H9 (cell line): ENCODE data around the gene C1QTNF6. TPM values are rescaled to one million over a fixed set of nuclear protein-coding genes. Genes with fewer than 3 reads are reported as not detected.

Experiments used
- DNase-seq: peaks from one replicate; pipeline ENCODE4 v3.0.0-alpha.2; 2017
- H2AFZ ChIP-seq: one replicate; pipeline ENCODE4 v1.6.1; 2013; ENCODE audit warnings: mild to moderate bottlenecking, low read length, control low read depth, moderate library complexity
- H2AK5ac ChIP-seq: 2 replicates; pipeline ENCODE4 v1.6.1; 2013; ENCODE audit warnings: low read length, control low read depth, mixed read lengths; ENCODE audit not compliant: insufficient read length
- H2BK120ac ChIP-seq: one replicate; pipeline ENCODE4 v1.6.1; 2013; ENCODE audit warnings: low read depth, mild to moderate bottlenecking, low read length, control low read depth, inconsistent platforms; ENCODE audit not compliant: poor library complexity, severe bottlenecking
- H2BK12ac ChIP-seq: 2 replicates; pipeline ENCODE4 v1.6.1; 2013; ENCODE audit warnings: low read length, control low read depth, mixed read lengths, low read depth; ENCODE audit not compliant: insufficient read length
- H2BK15ac ChIP-seq: 2 replicates; pipeline ENCODE4 v1.6.1; 2013; ENCODE audit warnings: low read depth, low read length, control low read depth
- H2BK20ac ChIP-seq: one replicate; pipeline ENCODE4 v1.6.1; 2013; ENCODE audit warnings: low read depth, mild to moderate bottlenecking, low read length, control low read depth, inconsistent platforms; ENCODE audit not compliant: poor library complexity, severe bottlenecking
- H2BK5ac ChIP-seq: 2 replicates; pipeline ENCODE4 v1.6.1; 2013; ENCODE audit warnings: low read length, control low read depth, mixed read lengths; ENCODE audit not compliant: insufficient read length
- H3K14ac ChIP-seq: 2 replicates; pipeline ENCODE4 v1.6.1; 2013; ENCODE audit warnings: low read length, control low read depth; ENCODE audit not compliant: insufficient read depth
- H3K18ac ChIP-seq: 2 replicates; pipeline ENCODE4 v1.6.1; 2013; ENCODE audit warnings: low read depth, mild to moderate bottlenecking, mixed read lengths, low read length, control low read depth; ENCODE audit not compliant: insufficient read length
- H3K23ac ChIP-seq: 2 replicates; pipeline ENCODE4 v1.6.1; 2013; ENCODE audit warnings: low read length, control low read depth, mixed read lengths, low read depth; ENCODE audit not compliant: insufficient read length
- H3K23me2 ChIP-seq: 2 replicates; pipeline ENCODE4 v1.6.1; 2013; ENCODE audit warnings: low read depth, mild to moderate bottlenecking, mixed read lengths, low read length, control low read depth; ENCODE audit not compliant: insufficient read length, poor library complexity, severe bottlenecking
- H3K27ac ChIP-seq: 2 replicates; pipeline ENCODE4 v1.5.1; 2013; ENCODE audit warnings: low read length, control low read depth, mixed read lengths, low read depth; ENCODE audit not compliant: insufficient read length
- H3K27me3 ChIP-seq: 2 replicates; pipeline ENCODE4 v1.6.1; 2013; ENCODE audit warnings: low read length, control low read depth, inconsistent platforms; ENCODE audit not compliant: insufficient read depth
- H3K4ac ChIP-seq: 2 replicates; pipeline ENCODE4 v1.6.1; 2013; ENCODE audit warnings: low read depth, mild to moderate bottlenecking, control low read depth, inconsistent platforms, low read length, moderate library complexity
- H3K4me1 ChIP-seq: 2 replicates; pipeline ENCODE4 v1.6.1; 2013; ENCODE audit warnings: low read length, control low read depth, inconsistent platforms; ENCODE audit not compliant: insufficient read depth
- H3K4me2 ChIP-seq: 2 replicates; pipeline ENCODE4 v1.6.1; 2013; ENCODE audit warnings: low read length, control low read depth, mixed read lengths; ENCODE audit not compliant: insufficient read length, insufficient read depth
- H3K56ac ChIP-seq: 2 replicates; pipeline ENCODE4 v1.6.1; 2013; ENCODE audit warnings: low read depth, mild to moderate bottlenecking, mixed read lengths, low read length, control low read depth; ENCODE audit not compliant: insufficient read length
- H3K79me1 ChIP-seq: 2 replicates; pipeline ENCODE4 v1.6.1; 2013; ENCODE audit warnings: low read depth, mild to moderate bottlenecking, moderate library complexity, low read length, control low read depth, inconsistent platforms; ENCODE audit not compliant: insufficient read depth, poor library complexity, severe bottlenecking
- H3K79me2 ChIP-seq: 2 replicates; pipeline ENCODE4 v1.6.1; 2013; ENCODE audit warnings: low read length, control low read depth, inconsistent platforms; ENCODE audit not compliant: insufficient read depth
- H3K9ac ChIP-seq: 2 replicates; pipeline ENCODE4 v1.6.1; 2013; ENCODE audit warnings: low read length, control low read depth, mixed read lengths; ENCODE audit not compliant: insufficient read length; ENCODE audit errors: extremely low read depth
- H3K9me3 ChIP-seq: one replicate; pipeline ENCODE4 v1.6.1; 2013; ENCODE audit warnings: low read depth, low read length, inconsistent platforms; ENCODE audit not compliant: control insufficient read depth
- H3T11ph ChIP-seq: one replicate; pipeline ENCODE4 v1.6.1; 2013; ENCODE audit warnings: mild to moderate bottlenecking, low read length, control low read depth, inconsistent platforms
- H4K20me1 ChIP-seq: one replicate; pipeline ENCODE4 v1.6.1; 2013; ENCODE audit not compliant: control insufficient read depth, insufficient read length, insufficient read depth
- H4K5ac ChIP-seq: 2 replicates; pipeline ENCODE4 v1.6.1; 2013; ENCODE audit warnings: low read depth, mild to moderate bottlenecking, mixed read lengths, low read length, control low read depth; ENCODE audit not compliant: insufficient read length
- H4K8ac ChIP-seq: replicated peaks from 2 replicates; pipeline ENCODE4 v1.6.1; 2013; ENCODE audit warnings: low read length, control low read depth, mixed read lengths, low read depth; ENCODE audit not compliant: insufficient read length
- H4K91ac ChIP-seq: 2 replicates; pipeline ENCODE4 v1.6.1; 2013; ENCODE audit warnings: low read depth, mild to moderate bottlenecking, moderate library complexity, mixed read lengths, low read length, control low read depth; ENCODE audit not compliant: insufficient read length
- H3K27ac Mint-ChIP-seq, 3 experiments: 2 replicates in 2 of 3; 3 replicates in 1 of 3; pipeline ENCODE4 v1.8.0; 2020 to 2021; ENCODE audit warnings: mixed read lengths in 3 of 3, mild to moderate bottlenecking in 1 of 3, moderate library complexity in 1 of 3
- H3K27me3 Mint-ChIP-seq: 2 replicates; pipeline ENCODE4 v1.8.0; 2021; ENCODE audit warnings: low read depth, mild to moderate bottlenecking, moderate library complexity, mixed read lengths
- H3K36me3 Mint-ChIP-seq, 3 experiments: 2 replicates in 2 of 3; 3 replicates in 1 of 3; pipeline ENCODE4 v1.8.0; 2020 to 2021; ENCODE audit warnings: low read depth in 3 of 3, mixed read lengths in 3 of 3; ENCODE audit not compliant: insufficient read depth in 1 of 3
- H3K4me1 Mint-ChIP-seq, 2 experiments: 2 replicates each; pipeline ENCODE4 v1.8.0; 2020; ENCODE audit warnings: mixed read lengths in 2 of 2
- H3K4me3 Mint-ChIP-seq, 2 experiments: 2 replicates in 1 of 2; 3 replicates in 1 of 2; pipeline ENCODE4 v1.8.0; 2020 to 2021; ENCODE audit warnings: mild to moderate bottlenecking in 2 of 2, mixed read lengths in 2 of 2, moderate library complexity in 1 of 2
- H3K9me3 Mint-ChIP-seq, 2 experiments: 2 replicates in 1 of 2; 3 replicates in 1 of 2; pipeline ENCODE4 v1.8.0; 2020; ENCODE audit warnings: mild to moderate bottlenecking in 2 of 2, mixed read lengths in 2 of 2, moderate library complexity in 1 of 2
- CTCF ChIP-seq: fragments of 200-600 bp; sonication (generic); conservative IDR thresholded peaks from 3 replicates; pipeline ENCODE4 v1.8.0; 2021; ENCODE audit warnings: antibody characterized with exemption, mild to moderate bottlenecking
- WGBS: extraction: QIAGEN DNeasy Blood & Tissue Kit; methylation state at CpG from one replicate; pipeline ENCODE4 v1.1.7; 2013; ENCODE audit warnings: missing lambda C conversion rate, low lambda C conversion rate, mixed read lengths; ENCODE audit not compliant: insufficient read length; ENCODE audit errors: extremely low coverage; 5-methylcytosine and 5-hydroxymethylcytosine counted together
- total RNA-seq: library from RNA; stranded (reverse); gene quantifications from 2 replicates; pipeline ENCODE4 v1.2.1, GENCODE V29; 2021

The C1QTNF6 gene
- total RNA-seq, 1 experiment from 2014 or later: 5.0 TPM

GRCh38 chr22:37163096-37163489 lies 25.0 kb downstream of the C1QTNF6 start:
- Histone ChIP-seq H2AK5ac (no peak overlapping the region), H3K23me2 (no peaks in the 10 kb centered on the region), H3K14ac (no peak overlapping the region), H2BK15ac (no peak overlapping the region), H4K8ac (no peak overlapping the region), H4K20me1 (no peaks in the 10 kb centered on the region), H2BK20ac (no peak overlapping the region), H3K18ac (no peak overlapping the region), H3T11ph (no peak overlapping the region), H2BK5ac (no peak overlapping the region), H3K9ac (no peak overlapping the region), H3K56ac (no peak overlapping the region), H3K4me1 (no peaks in the 10 kb centered on the region), H3K79me1 (no peaks in the 10 kb centered on the region), H3K4me2 (no peak overlapping the region), H3K79me2 (no peaks in the 10 kb centered on the region), H3K9me3 (no peaks in the 10 kb centered on the region), H3K27ac (no peak overlapping the region), H2BK120ac (no peak overlapping the region), H2BK12ac (no peak overlapping the region), H3K27me3 (no peaks in the 10 kb centered on the region), H4K5ac (no peak overlapping the region), H2AFZ (no peak overlapping the region), H3K23ac (no peak overlapping the region), H3K4ac (no peak overlapping the region), H4K91ac (no peak overlapping the region)
- no CpG with 5 or more reads among the region's 5 CpGs for WGBS
- H3K4me1 Mint-ChIP-seq: peaks cover 16 to 34% of the 10 kb centered on the region in 2 experiments
- H3K36me3 Mint-ChIP-seq: peaks cover 0 to 6% (median 2%) of the 10 kb centered on the region in 3 experiments; a peak in 3 of 7 replicates
- no peak overlapping the region for H3K27ac Mint-ChIP-seq
- H3K27me3 Mint-ChIP-seq: peaks cover 30% of the 10 kb centered on the region
- peaks cover 0 to 8% of the 10 kb centered on the region in 2 experiments; a peak in 1 of 5 replicates for H3K9me3 Mint-ChIP-seq
- no peak for TF ChIP-seq CTCF
- no peak overlapping the region for H3K4me3 Mint-ChIP-seq
- DNase-seq: no peak
